Pancreas (tissue), 10 donors: ENCODE measurements around the gene BRPF3. TPM values are rescaled to one million over a fixed set of nuclear protein-coding genes. Genes with fewer than 3 reads are reported as not detected.
A peak's percentile ranks its signal among the peaks of the same experiment; 100 is the strongest.
"Not testable (repeated sequence)": the region's sequence is repeated elsewhere in the genome, so short reads cannot be mapped to it uniquely, and the experiment has no call there.

ENCODE experiments used
- ATAC-seq, 4 donors: fragments of 200-7000 bp; cut with Tn5 transposase; one replicate each; pipeline versions ENCODE4 v1.8.0 to v1.9.1; 2020; ENCODE audit warnings: mild to moderate bottlenecking in 4 of 4, moderate library complexity in 4 of 4
- DNase-seq, 6 donors: peaks; one replicate each; pipeline ENCODE4 v3.0.0-alpha.2; 2020
- FAIRE-seq: peaks from 2 replicates; lab custom pipeline; 2012; peaks lifted over from hg19 to GRCh38; lab: Jason Lieb, UNC
- H3K27ac ChIP-seq, 4 donors: fragments of 200-600 bp; sonication (generic); 1 replicate in 3 of 4; 2 replicates in 1 of 4; pipeline versions ENCODE4 v1.5.0 to v1.8.0; 2020
- H3K27me3 ChIP-seq, 4 donors: fragments of 200-600 bp; one replicate each; pipeline ENCODE4 v1.8.0; 2021
- H3K36me3 ChIP-seq, 3 donors: fragments of 200-600 bp; sonication (generic) in 1 of 3; one replicate each; pipeline versions ENCODE4 v1.5.0 to v1.8.0; 2020 to 2021
- H3K4me1 ChIP-seq, 3 donors: fragments of 200-600 bp; one replicate each; pipeline ENCODE4 v1.8.0; 2021
- H3K4me3 ChIP-seq, 4 donors: fragments of 200-600 bp; sonication (generic) in 2 of 4; one replicate each; pipeline versions ENCODE4 v1.5.0 to v1.8.0; 2020 to 2021
- H3K9me3 ChIP-seq, 4 donors: fragments of 200-600 bp; one replicate each; pipeline ENCODE4 v1.8.0; 2021
- WGBS, 2 donors: extraction: QIAGEN DNeasy Blood & Tissue Kit; methylation state at CpG; one replicate each; pipeline ENCODE4 v1.1.7; 2013; 5-methylcytosine and 5-hydroxymethylcytosine counted together
- intact Hi-C, 3 donors: fragments of 100-400 bp; cut with DNase I; formaldehyde crosslinking; loops; one replicate each; pipeline versions ENCODE4 v1.11.1 to v1.14.2; 2022
- polyA plus RNA-seq, 2 donors: library from polyadenylated mRNA; stranded (reverse); fragments of 200-250 nt; gene quantifications; one replicate each; pipeline ENCODE4 v1.2.3, GENCODE V29; 2013
- total RNA-seq, 6 donors: library from RNA; stranded (reverse); fragmentation: NEBNext Ultra II Directional in 4 of 6; extraction: Animal tissue kit (Norgen Biotek cat#: 25700) in 4 of 6; gene quantifications; one replicate each; pipeline versions ENCODE4 v1.2.1 to v1.2.4, GENCODE V29; 2021 to 2023
- TF ChIP-seq, protein P1 (sequence below), 4 donors: fragments of 200-600 bp; sonication (generic) in 3 of 4; IDR thresholded peaks; one replicate each; pipeline versions ENCODE4 v1.5.0 to v1.8.0; 2021; ENCODE audit warnings: antibody characterized with exemption in 4 of 4
- donor health status: healthy with polysubstance abuse.
- donor health status: DM: no; HTN: no; CAD: no; lungs with moderate emphysema.
- donor health status: DM: no; HTN: no; CAD: no.
- donor health status: control.
- donor health status: control.
- donor health status: Bipolar disorder and iron deficiency.
- donor health status: DM: yes; HTN: yes; CAD: no.
- donor health status: DM: no; HTN: no; CAD: no.
- donor health status: DM: no; HTN: no; CAD: no.
- donor health status: DM: yes; HTN: yes; CAD: no.

The BRPF3 gene
- total and polyA plus RNA-seq, 8 donors: 8.4 to 27.0 (median 20.5) TPM

DNA sequence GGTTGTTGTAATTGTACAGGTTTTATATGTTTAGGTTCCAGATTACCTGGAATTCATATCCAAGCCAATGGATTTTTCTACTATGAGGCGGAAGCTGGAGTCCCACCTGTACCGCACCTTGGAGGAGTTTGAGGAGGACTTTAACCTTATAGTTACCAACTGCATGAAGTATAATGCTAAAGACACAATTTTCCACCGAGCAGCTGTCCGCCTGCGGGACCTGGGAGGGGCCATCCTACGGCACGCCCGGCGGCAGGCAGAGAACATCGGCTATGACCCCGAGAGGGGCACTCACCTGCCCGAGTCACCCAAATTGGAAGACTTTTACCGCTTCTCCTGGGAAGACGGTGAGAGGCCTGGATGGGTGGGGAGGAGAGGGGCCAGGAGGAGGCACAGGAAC, 13.6 kb downstream of the BRPF3 start:
- no peak for ATAC-seq

GRCh38 chr6:36210886-36211595, 14.5 kb downstream of the BRPF3 start:
- no peak for DNase-seq
- peaks cover 0 to 62% (median 30%) of the 10 kb centered on the region in 3 donors for H3K36me3 ChIP-seq

More for the DNA sequence above, 13.6 kb downstream of the BRPF3 start:
- TF ChIP-seq, protein P1, sequence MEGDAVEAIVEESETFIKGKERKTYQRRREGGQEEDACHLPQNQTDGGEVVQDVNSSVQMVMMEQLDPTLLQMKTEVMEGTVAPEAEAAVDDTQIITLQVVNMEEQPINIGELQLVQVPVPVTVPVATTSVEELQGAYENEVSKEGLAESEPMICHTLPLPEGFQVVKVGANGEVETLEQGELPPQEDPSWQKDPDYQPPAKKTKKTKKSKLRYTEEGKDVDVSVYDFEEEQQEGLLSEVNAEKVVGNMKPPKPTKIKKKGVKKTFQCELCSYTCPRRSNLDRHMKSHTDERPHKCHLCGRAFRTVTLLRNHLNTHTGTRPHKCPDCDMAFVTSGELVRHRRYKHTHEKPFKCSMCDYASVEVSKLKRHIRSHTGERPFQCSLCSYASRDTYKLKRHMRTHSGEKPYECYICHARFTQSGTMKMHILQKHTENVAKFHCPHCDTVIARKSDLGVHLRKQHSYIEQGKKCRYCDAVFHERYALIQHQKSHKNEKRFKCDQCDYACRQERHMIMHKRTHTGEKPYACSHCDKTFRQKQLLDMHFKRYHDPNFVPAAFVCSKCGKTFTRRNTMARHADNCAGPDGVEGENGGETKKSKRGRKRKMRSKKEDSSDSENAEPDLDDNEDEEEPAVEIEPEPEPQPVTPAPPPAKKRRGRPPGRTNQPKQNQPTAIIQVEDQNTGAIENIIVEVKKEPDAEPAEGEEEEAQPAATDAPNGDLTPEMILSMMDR (IDR thresholded peaks at IDR 0.05): no peak
- Histone ChIP-seq H3K9me3 (no peaks in the 10 kb centered on the region), H3K27me3 (no peaks in the 10 kb centered on the region), H3K4me3 (no peak overlapping the region), H3K36me3 (peaks cover 0 to 62% (median 30%) of the 10 kb centered on the region in 3 donors), H3K27ac (no peak overlapping the region), H3K4me1 (no peaks in the 10 kb centered on the region)
- DNase-seq (no peak), FAIRE-seq (no peak)
- WGBS, 2 donors: 94 to 97% methylated on average over 14 of the region's 14 CpGs
- intact Hi-C loops: no loop called here

DNA sequence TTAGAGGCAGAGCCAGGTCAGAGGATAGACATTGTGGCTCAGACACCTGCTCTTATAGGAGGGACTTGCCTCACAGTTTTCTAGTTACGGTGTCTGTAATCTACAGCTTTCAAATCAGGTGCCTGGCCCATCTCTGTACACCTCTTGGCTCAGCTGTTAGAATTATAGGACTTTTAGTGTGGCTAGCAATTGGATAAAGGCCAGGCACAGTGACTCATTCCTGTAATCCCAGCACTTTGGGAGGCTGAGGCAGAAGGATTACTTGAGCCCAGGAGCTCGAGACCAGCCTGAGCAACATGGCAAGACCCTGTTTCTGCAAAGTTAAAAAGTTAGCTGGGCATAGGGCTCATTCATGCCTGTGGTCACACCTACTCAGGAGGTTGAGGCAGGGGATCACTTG, 20.0 kb downstream of the BRPF3 start:
- Histone ChIP-seq H3K4me3 (no peak overlapping the region), H3K4me1 (no peaks in the 10 kb centered on the region), H3K36me3 (peaks cover 0 to 47% (median 10%) of the 10 kb centered on the region in 3 donors), H3K27me3 (no peaks in the 10 kb centered on the region), H3K27ac (no peak overlapping the region), H3K9me3 (no peaks in the 10 kb centered on the region)
- ATAC-seq (peak in 2 of 4 donors; percentile 42 to 45), DNase-seq (no peak), FAIRE-seq (no peak)
- intact Hi-C loops: no loop called here
- TF ChIP-seq, protein P1 (IDR thresholded peaks at IDR 0.05): no peak
- WGBS, 2 donors: 91 to 92% methylated on average over 2 of the region's 2 CpGs

More at GRCh38 chr6:36210886-36211595, 14.5 kb downstream of the BRPF3 start:
- intact Hi-C loops: no loop called here
- Histone ChIP-seq H3K27ac (no peak overlapping the region), H3K4me1 (no peaks in the 10 kb centered on the region), H3K4me3 (no peak overlapping the region), H3K27me3 (no peaks in the 10 kb centered on the region), H3K9me3 (no peaks in the 10 kb centered on the region)
- 92 to 94% methylated on average over 18 of the region's 18 CpGs for WGBS, 2 donors
- FAIRE-seq (no peak), ATAC-seq (no peak)
- TF ChIP-seq, protein P1 (IDR thresholded peaks at IDR 0.05): no peak

- intact Hi-C loops: no loop called here
- no peaks in the 10 kb centered on the region for H3K9me3 ChIP-seq
- TF ChIP-seq, protein P1 (IDR thresholded peaks at IDR 0.05): no peak
- no peak for FAIRE-seq
- H3K4me3 ChIP-seq: no peak overlapping the region
- no peak overlapping the region for H3K27ac ChIP-seq
- no peak for DNase-seq
- H3K27me3 ChIP-seq: no peaks in the 10 kb centered on the region
- 80 to 81% methylated on average over 3 of the region's 3 CpGs for WGBS, 2 donors
- no peaks in the 10 kb centered on the region for H3K4me1 ChIP-seq
- peaks cover 0 to 43% (median 6%) of the 10 kb centered on the region in 3 donors for H3K36me3 ChIP-seq
- no peak for ATAC-seq
Measured at GRCh38 chr6:36217188-36217587, 20.6 kb downstream of the BRPF3 start.

- no peak for FAIRE-seq
- Histone ChIP-seq H3K4me3 (no peak overlapping the region), H3K27ac (no peak overlapping the region), H3K4me1 (no peaks in the 10 kb centered on the region), H3K27me3 (no peaks in the 10 kb centered on the region), H3K9me3 (no peaks in the 10 kb centered on the region), H3K36me3 (peaks cover 0 to 49% (median 6%) of the 10 kb centered on the region in 3 donors)
- ATAC-seq: no peak
- DNase-seq: no peak
- WGBS, 2 donors: 96 to 98% methylated on average over 1 of the region's 1 CpG
- TF ChIP-seq, protein P1 (IDR thresholded peaks at IDR 0.05): no peak
- intact Hi-C loops: no loop called here
Measured at GRCh38 chr6:36217946-36218345, 21.4 kb downstream of the BRPF3 start.

DNA sequence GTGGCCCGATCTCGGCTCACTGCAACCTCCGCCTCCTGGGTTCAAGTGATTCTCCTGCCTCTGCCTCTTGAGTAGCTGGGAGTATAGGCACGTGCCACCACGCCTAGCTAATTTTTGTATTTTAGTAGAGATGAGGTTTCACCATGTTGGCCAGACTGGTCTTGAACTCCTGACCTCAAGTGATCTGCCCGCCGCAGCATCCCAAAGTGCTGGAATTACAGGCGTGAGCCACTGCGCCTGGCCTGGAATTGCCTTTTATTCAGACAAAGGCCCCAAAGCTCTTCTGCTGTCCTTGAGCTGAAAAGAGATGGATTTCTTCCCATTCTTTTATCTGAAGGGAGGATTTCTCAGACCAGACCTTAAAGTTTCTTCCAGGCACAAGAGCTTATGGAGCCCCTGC, 22.0 kb downstream of the BRPF3 start:
- 96 to 97% methylated on average over 9 of the region's 9 CpGs for WGBS, 2 donors
- not testable (repeated sequence) for FAIRE-seq, ATAC-seq

More for the DNA sequence above, 22.0 kb downstream of the BRPF3 start:
- peaks cover 0 to 49% (median 6%) of the 10 kb centered on the region in 3 donors for H3K36me3 ChIP-seq
- H3K9me3 ChIP-seq, DNase-seq, intact Hi-C loops, H3K27ac ChIP-seq, H3K27me3 ChIP-seq, H3K4me3 ChIP-seq, H3K4me1 ChIP-seq: not testable (repeated sequence)
